Trophoblast cell (in vitro differentiated cells and primary cell): ENCODE results near the gene TRIM14.
A peak's percentile ranks its signal among the peaks of the same experiment; 100 is the strongest.

Source experiments
- DNase-seq, 2 donors: peaks; one replicate each; pipeline ENCODE4 v3.0.0-alpha.2; 2016
- H2AFZ ChIP-seq: 2 replicates; pipeline ENCODE4 v1.6.1; 2013; ENCODE audit warnings: low read length, moderate library complexity, mild to moderate bottlenecking; ENCODE audit not compliant: insufficient read depth, poor library complexity
- H2AK5ac ChIP-seq: 2 replicates; pipeline ENCODE4 v1.6.1; 2013; ENCODE audit warnings: mild to moderate bottlenecking, low read length
- H2BK120ac ChIP-seq: 2 replicates; pipeline ENCODE4 v1.6.1; 2013; ENCODE audit warnings: low read length, mild to moderate bottlenecking, moderate library complexity; ENCODE audit not compliant: insufficient read depth, poor library complexity
- H2BK12ac ChIP-seq: 2 replicates; pipeline ENCODE4 v1.6.1; 2013; ENCODE audit warnings: mild to moderate bottlenecking, low read length, moderate library complexity
- H2BK5ac ChIP-seq: 2 replicates; pipeline ENCODE4 v1.6.1; 2013; ENCODE audit warnings: low read length, low read depth, moderate library complexity, mild to moderate bottlenecking; ENCODE audit not compliant: poor library complexity
- H3K14ac ChIP-seq: 2 replicates; pipeline ENCODE4 v1.6.1; 2013; ENCODE audit warnings: mild to moderate bottlenecking, low read length
- H3K18ac ChIP-seq: 2 replicates; pipeline ENCODE4 v1.6.1; 2013; ENCODE audit warnings: mild to moderate bottlenecking, low read length
- H3K23ac ChIP-seq: 2 replicates; pipeline ENCODE4 v1.6.1; 2013; ENCODE audit warnings: low read length
- H3K27ac ChIP-seq: 2 replicates; pipeline ENCODE4 v1.5.1; 2013; ENCODE audit warnings: low read depth, mild to moderate bottlenecking, inconsistent platforms, low read length, moderate library complexity
- H3K27me3 ChIP-seq: 2 replicates; pipeline ENCODE4 v1.6.1; 2013; ENCODE audit warnings: inconsistent platforms, mild to moderate bottlenecking, low read length, moderate library complexity; ENCODE audit not compliant: insufficient read depth
- H3K36me3 ChIP-seq, 2 experiments: 1 replicate in 1 of 2; 2 replicates in 1 of 2; pipeline ENCODE4 v1.6.1; 2013; ENCODE audit warnings: low read length in 2 of 2, mild to moderate bottlenecking in 2 of 2, moderate library complexity in 1 of 2; ENCODE audit not compliant: insufficient read depth in 2 of 2, control insufficient read depth in 1 of 2
- H3K4ac ChIP-seq: 2 replicates; pipeline ENCODE4 v1.6.1; 2013; ENCODE audit warnings: low read depth, mild to moderate bottlenecking, low read length, moderate library complexity
- H3K4me1 ChIP-seq, 2 experiments: 1 replicate in 1 of 2; 2 replicates in 1 of 2; pipeline ENCODE4 v1.6.1; 2013; ENCODE audit warnings: low read length in 2 of 2, mild to moderate bottlenecking in 2 of 2, moderate library complexity in 1 of 2; ENCODE audit not compliant: insufficient read depth in 2 of 2, control insufficient read depth in 1 of 2
- H3K4me2 ChIP-seq: 2 replicates; pipeline ENCODE4 v1.6.1; 2013; ENCODE audit warnings: inconsistent platforms, mild to moderate bottlenecking, low read length, moderate library complexity
- H3K4me3 ChIP-seq: 2 replicates; pipeline ENCODE4 v1.5.1; 2013; ENCODE audit warnings: mild to moderate bottlenecking, low read depth, low read length, inconsistent platforms
- H3K79me1 ChIP-seq: one replicate; pipeline ENCODE4 v1.6.1; 2013; ENCODE audit warnings: low read length
- H3K79me2 ChIP-seq: 2 replicates; pipeline ENCODE4 v1.6.1; 2013; ENCODE audit warnings: low read length, mild to moderate bottlenecking; ENCODE audit not compliant: control insufficient read depth, insufficient read depth, poor library complexity
- H3K9ac ChIP-seq: 2 replicates; pipeline ENCODE4 v1.6.1; 2013; ENCODE audit warnings: mild to moderate bottlenecking, low read length
- H3K9me3 ChIP-seq: 2 replicates; pipeline ENCODE4 v1.6.1; 2013; ENCODE audit warnings: low read depth, mild to moderate bottlenecking, control low read depth, inconsistent platforms, low read length; ENCODE audit not compliant: insufficient read depth
- H4K12ac ChIP-seq: 2 replicates; pipeline ENCODE4 v1.6.1; 2013; ENCODE audit warnings: low read depth, mild to moderate bottlenecking, low read length, moderate library complexity
- H4K8ac ChIP-seq: 2 replicates; pipeline ENCODE4 v1.6.1; 2013; ENCODE audit warnings: low read depth, mild to moderate bottlenecking, low read length, moderate library complexity
- H4K91ac ChIP-seq: one replicate; pipeline ENCODE4 v1.6.1; 2013; ENCODE audit warnings: low read depth, mild to moderate bottlenecking, low read length, moderate library complexity
- WGBS: extraction: QIAGEN DNeasy Blood & Tissue Kit; methylation state at CpG from one replicate; pipeline ENCODE4 v1.1.7; 2013; ENCODE audit warnings: missing lambda C conversion rate; ENCODE audit not compliant: insufficient read length, insufficient coverage; ENCODE audit errors: extremely low coverage; 5-methylcytosine and 5-hydroxymethylcytosine counted together

The TRIM14 gene

GRCh38 chr9:98157372-98157771 is 38.4 kb upstream of the TRIM14 start:
- Histone ChIP-seq H2BK12ac (no peak overlapping the region), H3K79me2 (peaks cover 2% of the 10 kb centered on the region), H3K9ac (no peak overlapping the region), H2BK120ac (no peak overlapping the region), H2BK5ac (no peak overlapping the region), H4K8ac (no peak overlapping the region), H3K18ac (no peak overlapping the region), H3K23ac (no peak overlapping the region), H3K4ac (no peak overlapping the region), H3K27ac (no peak overlapping the region), H4K12ac (no peak overlapping the region), H3K4me3 (no peak overlapping the region), H2AK5ac (no peak overlapping the region), H3K9me3 (no peaks in the 10 kb centered on the region), H3K4me2 (no peak overlapping the region), H4K91ac (no peak overlapping the region), H3K36me3 (peaks cover 6 to 19% of the 10 kb centered on the region in 2 experiments), H3K14ac (no peak overlapping the region), H2AFZ (no peak overlapping the region), H3K4me1 (peaks cover 3 to 5% of the 10 kb centered on the region in 2 experiments), H3K79me1 (no peaks in the 10 kb centered on the region), H3K27me3 (no peaks in the 10 kb centered on the region)
- no CpG with 5 or more reads among the region's 10 CpGs for WGBS
- DNase-seq: no peak

- peak in 1 of 2 donors; percentile 75 for DNase-seq
- no peak overlapping the region for H3K27ac ChIP-seq
- no peak overlapping the region for H3K4me2 ChIP-seq
- H4K12ac ChIP-seq: no peak overlapping the region
- H2BK5ac ChIP-seq: no peak overlapping the region
- peaks cover 10 to 20% of the 10 kb centered on the region in 2 experiments for H3K36me3 ChIP-seq
- no peaks in the 10 kb centered on the region for H3K27me3 ChIP-seq
- no peak overlapping the region for H4K91ac ChIP-seq
- H3K23ac ChIP-seq: no peak overlapping the region
- no peaks in the 10 kb centered on the region for H3K79me1 ChIP-seq
- H2AFZ ChIP-seq: no peak overlapping the region
- H3K4ac ChIP-seq: no peak overlapping the region
- H3K4me3 ChIP-seq: no peak overlapping the region
- H3K9ac ChIP-seq: no peak overlapping the region
- no peak overlapping the region for H4K8ac ChIP-seq
- no peak overlapping the region for H3K14ac ChIP-seq
- H3K9me3 ChIP-seq: no peaks in the 10 kb centered on the region
- H3K79me2 ChIP-seq: peaks cover 2% of the 10 kb centered on the region
- no peak overlapping the region for H2AK5ac ChIP-seq
- no peak overlapping the region for H2BK120ac ChIP-seq
- H3K4me1 ChIP-seq: peaks cover 3 to 10% of the 10 kb centered on the region in 2 experiments
- no peak overlapping the region for H2BK12ac ChIP-seq
- H3K18ac ChIP-seq: no peak overlapping the region
- no CpG with 5 or more reads among the region's 2 CpGs for WGBS
These were observed 35.7 kb upstream of the TRIM14 start for GRCh38 chr9:98154678-98155077.

GRCh38 chr9:98152526-98152925 is 33.5 kb upstream of the TRIM14 start:
- H2BK5ac ChIP-seq: no peak overlapping the region
- H3K18ac ChIP-seq: no peak overlapping the region
- H3K79me2 ChIP-seq: no peaks in the 10 kb centered on the region
- H3K9ac ChIP-seq: no peak overlapping the region
- no peaks in the 10 kb centered on the region for H3K79me1 ChIP-seq
- H3K9me3 ChIP-seq: no peaks in the 10 kb centered on the region
- no peak for DNase-seq
- H2BK120ac ChIP-seq: no peak overlapping the region
- H3K23ac ChIP-seq: no peak overlapping the region
- H3K4me1 ChIP-seq: peaks cover 0 to 7% of the 10 kb centered on the region in 2 experiments
- H4K91ac ChIP-seq: no peak overlapping the region
- H2AFZ ChIP-seq: no peak overlapping the region
- H3K4ac ChIP-seq: no peak overlapping the region
- no peak overlapping the region for H3K4me3 ChIP-seq
- no peaks in the 10 kb centered on the region for H3K27me3 ChIP-seq
- H3K14ac ChIP-seq: no peak overlapping the region
- H2AK5ac ChIP-seq: no peak overlapping the region
- no peak overlapping the region for H3K4me2 ChIP-seq
- no peak overlapping the region for H4K8ac ChIP-seq
- no peak overlapping the region for H4K12ac ChIP-seq
- no peak overlapping the region for H3K27ac ChIP-seq
- no peak overlapping the region for H2BK12ac ChIP-seq
- H3K36me3 ChIP-seq: peaks cover 8 to 19% of the 10 kb centered on the region in 2 experiments

GRCh38 chr9:98150721-98151120 is 31.7 kb upstream of the TRIM14 start:
- H4K8ac ChIP-seq: no peak overlapping the region
- H3K14ac ChIP-seq: no peak overlapping the region
- no peak overlapping the region for H2AK5ac ChIP-seq
- no CpG with 5 or more reads among the region's 3 CpGs for WGBS
- no peak overlapping the region for H3K18ac ChIP-seq
- no peak overlapping the region for H3K4ac ChIP-seq
- H3K4me2 ChIP-seq: no peak overlapping the region
- H3K27ac ChIP-seq: no peak overlapping the region
- no peaks in the 10 kb centered on the region for H3K9me3 ChIP-seq
- no peak overlapping the region for H3K23ac ChIP-seq
- no peak for DNase-seq
- H4K12ac ChIP-seq: no peak overlapping the region
- no peak overlapping the region for H2AFZ ChIP-seq
- peaks cover 5 to 13% of the 10 kb centered on the region in 2 experiments for H3K36me3 ChIP-seq
- H4K91ac ChIP-seq: no peak overlapping the region
- H3K27me3 ChIP-seq: no peaks in the 10 kb centered on the region
- no peak overlapping the region for H2BK5ac ChIP-seq
- no peaks in the 10 kb centered on the region for H3K79me2 ChIP-seq
- H2BK120ac ChIP-seq: no peak overlapping the region
- H2BK12ac ChIP-seq: no peak overlapping the region
- H3K9ac ChIP-seq: peak overlapping the region; percentile 12
- no peaks in the 10 kb centered on the region for H3K79me1 ChIP-seq
- H3K4me3 ChIP-seq: no peak overlapping the region
- H3K4me1 ChIP-seq: peaks cover 5 to 17% of the 10 kb centered on the region in 2 experiments
